Natural killer cell (primary cell): Measurements from ENCODE around the gene KRTAP10-2. TPM values are rescaled to one million over a fixed set of nuclear protein-coding genes. Genes with fewer than 3 reads are reported as not detected.
"Not testable (repeated sequence)": the region's sequence is repeated elsewhere in the genome, so short reads cannot be mapped to it uniquely, and the experiment has no call there.

Source experiments
- ATAC-seq, 3 donors: fragments of 150-1000 bp in 2 of 3; fragments of 200-7000 bp in 1 of 3; cut with Tn5 transposase; 1 replicate in 1 of 3; 2 replicates in 2 of 3; pipeline ENCODE4 v1.10.0; 2021; ENCODE audit warnings: mild to moderate bottlenecking in 2 of 3, moderate library complexity in 2 of 3
- DNase-seq, 2 donors: peaks; one replicate each; pipeline versions ENCODE4 v3.0.0 to v3.0.0-alpha.2; 2013 to 2021; ENCODE audit warnings: mixed read lengths in 1 of 2
- H3K27ac ChIP-seq: one replicate; pipeline ENCODE4 v1.5.1; 2013; ENCODE audit warnings: mild to moderate bottlenecking, low read length
- H3K27me3 ChIP-seq: one replicate; pipeline ENCODE4 v1.6.1; 2013; ENCODE audit warnings: low read length; ENCODE audit not compliant: control insufficient read depth, insufficient read depth
- H3K36me3 ChIP-seq: one replicate; pipeline ENCODE4 v1.6.1; 2013; ENCODE audit warnings: low read length; ENCODE audit not compliant: control insufficient read depth, insufficient read depth
- H3K4me1 ChIP-seq: one replicate; pipeline ENCODE4 v1.6.1; 2013; ENCODE audit warnings: low read length; ENCODE audit not compliant: control insufficient read depth, insufficient read depth
- H3K4me3 ChIP-seq: one replicate; pipeline ENCODE4 v1.5.1; 2013; ENCODE audit warnings: low read length
- H3K9me3 ChIP-seq: one replicate; pipeline ENCODE4 v1.6.1; 2013; ENCODE audit warnings: low read length; ENCODE audit not compliant: control insufficient read depth, insufficient read depth
- H3K27ac Mint-ChIP-seq, 2 donors: one replicate each; pipeline ENCODE4 v1.8.0; 2022; ENCODE audit warnings: mild to moderate bottlenecking in 2 of 2, mixed read lengths in 2 of 2, moderate library complexity in 1 of 2
- H3K27me3 Mint-ChIP-seq, 2 donors: one replicate each; pipeline ENCODE4 v1.8.0; 2022; ENCODE audit warnings: low read depth in 2 of 2, mixed read lengths in 2 of 2
- H3K36me3 Mint-ChIP-seq: one replicate; pipeline ENCODE4 v1.8.0; 2022; ENCODE audit warnings: mixed read lengths
- H3K4me1 Mint-ChIP-seq, 2 donors: one replicate each; pipeline ENCODE4 v1.8.0; 2022; ENCODE audit warnings: mixed read lengths in 2 of 2
- H3K4me3 Mint-ChIP-seq: one replicate; pipeline ENCODE4 v1.8.0; 2022; ENCODE audit warnings: mild to moderate bottlenecking, moderate library complexity, mixed read lengths
- H3K9me3 Mint-ChIP-seq, 2 donors: one replicate each; pipeline ENCODE4 v1.8.0; 2022; ENCODE audit warnings: mixed read lengths in 2 of 2
- CTCF ChIP-seq: fragments of 200-600 bp; IDR thresholded peaks from one replicate; pipeline ENCODE4 v1.8.0; 2022; ENCODE audit warnings: antibody characterized with exemption
- WGBS: methylation state at CpG from one replicate; pipeline ENCODE4 v1.1.7; 2013; ENCODE audit warnings: missing lambda C conversion rate; ENCODE audit not compliant: insufficient coverage; 5-methylcytosine and 5-hydroxymethylcytosine counted together
- intact Hi-C: fragments of 100-400 bp; cut with micrococcal nuclease; formaldehyde crosslinking; loops from one replicate; pipeline ENCODE4 v1.14.2; 2022
- total RNA-seq, 4 donors: library from RNA; stranded (reverse); fragments of 120-200 nt in 1 of 4; gene quantifications; one replicate each; pipeline versions ENCODE4 v1.2.3 to v1.2.4, GENCODE V29; 2013 to 2022

Gene KRTAP10-2
- total RNA-seq, 3 donors from 2014 or later (not counting 1 experiment from before 2014, with no cell fraction given), result not detected

- DNase-seq, result peak in 1 of 2 donors; percentile 18
- H3K9me3 Mint-ChIP-seq, result no peaks in the 10 kb centered on the region
- H3K4me3 Mint-ChIP-seq, result no peak overlapping the region
- WGBS, result 19% methylated on average over 20 of the region's 20 CpGs
- intact Hi-C loops, result no loop called here
- H3K36me3 Mint-ChIP-seq, result no peaks in the 10 kb centered on the region
- H3K4me1 ChIP-seq, result peaks cover 6% of the 10 kb centered on the region
- H3K27ac ChIP-seq, result no peak overlapping the region
- no peak for TF ChIP-seq CTCF
- H3K27me3 ChIP-seq, result no peaks in the 10 kb centered on the region
- H3K9me3 ChIP-seq, result no peaks in the 10 kb centered on the region
- H3K27ac Mint-ChIP-seq, result no peak overlapping the region
- peaks cover 0 to 6% of the 10 kb centered on the region in 2 donors for H3K4me1 Mint-ChIP-seq
- H3K27me3 Mint-ChIP-seq, result no peaks in the 10 kb centered on the region
- H3K36me3 ChIP-seq, result no peaks in the 10 kb centered on the region
- ATAC-seq, result no peak
- H3K4me3 ChIP-seq, result no peak overlapping the region
These were observed 47.4 kb downstream of the KRTAP10-2 start for GRCh38 chr21:44503901-44504399.

- H3K4me1 ChIP-seq, H3K4me1 Mint-ChIP-seq, H3K27ac Mint-ChIP-seq, H3K36me3 Mint-ChIP-seq, DNase-seq, H3K27me3 Mint-ChIP-seq, H3K27ac ChIP-seq, H3K4me3 Mint-ChIP-seq, H3K9me3 Mint-ChIP-seq, H3K36me3 ChIP-seq, intact Hi-C loops, ATAC-seq, H3K4me3 ChIP-seq, H3K27me3 ChIP-seq, H3K9me3 ChIP-seq: not testable (repeated sequence)
- WGBS, result 71% methylated on average over 44 of the region's 44 CpGs
These were observed 48.1 kb downstream of the KRTAP10-2 start for GRCh38 chr21:44503006-44503889.

GRCh38 chr21:44502171-44502958 is 48.9 kb downstream of the KRTAP10-2 start:
- WGBS, result 89% methylated on average over 27 of the region's 27 CpGs
- TF ChIP-seq CTCF, result no peak
- H3K27me3 ChIP-seq, result no peaks in the 10 kb centered on the region
- no peak for DNase-seq
- Mint-ChIP-seq H3K27me3 (peaks cover 0 to 5% of the 10 kb centered on the region in 2 donors), H3K36me3 (no peaks in the 10 kb centered on the region), H3K27ac (no peak overlapping the region), H3K9me3 (no peaks in the 10 kb centered on the region), H3K4me3 (no peak overlapping the region), H3K4me1 (peaks cover 0 to 6% of the 10 kb centered on the region in 2 donors)
- peaks cover 6% of the 10 kb centered on the region for H3K4me1 ChIP-seq
- intact Hi-C loops, result no loop called here
- H3K4me3 ChIP-seq, result no peak overlapping the region
- no peaks in the 10 kb centered on the region for H3K9me3 ChIP-seq
- H3K36me3 ChIP-seq, result no peaks in the 10 kb centered on the region
- H3K27ac ChIP-seq, result no peak overlapping the region
- ATAC-seq, result no peak

Other genes starting within 250 kb of the KRTAP10-2 start
- 10 to 100 TPM; 43.6 to 47.4 (median 46.7) TPM for gene CFAP410, start 212.1 kb downstream of the KRTAP10-2 start, total RNA-seq
- 10 to 100 TPM; 21.7 to 70.5 (median 25.2) TPM for gene TRPM2, start 197.9 kb downstream of the KRTAP10-2 start, total RNA-seq
- gene LRRC3, start 96.0 kb downstream of the KRTAP10-2 start, total RNA-seq, result under 1 TPM; 0.36 to 0.50 (median 0.38) TPM
- gene KRTAP10-1, start 11.3 kb downstream of the KRTAP10-2 start, total RNA-seq, result not detected
- not detected for gene KRTAP10-3, start 7.3 kb upstream of the KRTAP10-2 start, total RNA-seq
- gene KRTAP10-4, start 22.2 kb upstream of the KRTAP10-2 start, total RNA-seq, result not detected
- gene KRTAP10-5, start 29.1 kb upstream of the KRTAP10-2 start, total RNA-seq, result not detected
- not detected for gene KRTAP10-6, start 41.0 kb upstream of the KRTAP10-2 start, total RNA-seq
- gene KRTAP10-7, start 49.1 kb upstream of the KRTAP10-2 start, total RNA-seq, result not detected
- not detected for gene KRTAP10-8, start 60.6 kb upstream of the KRTAP10-2 start, total RNA-seq
- not detected for gene KRTAP10-9, start 75.6 kb upstream of the KRTAP10-2 start, total RNA-seq
- gene KRTAP10-10, start 85.9 kb upstream of the KRTAP10-2 start, total RNA-seq, result not detected
- gene KRTAP10-11, start 94.9 kb upstream of the KRTAP10-2 start, total RNA-seq, result not detected
- not detected for gene KRTAP12-4, start 103.2 kb upstream of the KRTAP10-2 start, total RNA-seq
- gene KRTAP12-3, start 106.4 kb upstream of the KRTAP10-2 start, total RNA-seq, result 1 to 10 TPM in 2 of 3 donors, not detected in 1; 1.0 to 1.1 TPM
- gene KRTAP12-2, start 115.4 kb upstream of the KRTAP10-2 start, total RNA-seq, result not detected
- gene KRTAP12-1, start 130.7 kb upstream of the KRTAP10-2 start, total RNA-seq, result not detected
- not detected for gene KRTAP10-12, start 145.7 kb upstream of the KRTAP10-2 start, total RNA-seq
- gene TSPEAR, start 160.1 kb upstream of the KRTAP10-2 start, total RNA-seq, result not detected